Mucosa of descending colon (tissue), 3 donors: Measurements from ENCODE around the gene SERPINI2. TPM values are rescaled to one million over a fixed set of nuclear protein-coding genes. Genes with fewer than 3 reads are reported as not detected.

ENCODE experiments used
- ATAC-seq: fragments of 200-7000 bp; cut with Tn5 transposase; one replicate; pipeline ENCODE4 v1.9.1; 2020; ENCODE audit warnings: mild to moderate bottlenecking, moderate library complexity
- DNase-seq, 3 donors: peaks; one replicate each; pipeline ENCODE4 v3.0.0-alpha.2; 2020
- H3K36me3 ChIP-seq: fragments of 200-600 bp; one replicate; pipeline ENCODE4 v1.8.0; 2021; ENCODE audit warnings: low read depth, mild to moderate bottlenecking
- H3K4me1 ChIP-seq: fragments of 200-600 bp; one replicate; pipeline ENCODE4 v1.8.0; 2021; ENCODE audit warnings: low read depth, mild to moderate bottlenecking
- H3K4me3 ChIP-seq: fragments of 200-600 bp; one replicate; pipeline ENCODE4 v1.8.0; 2021; ENCODE audit warnings: mild to moderate bottlenecking
- H3K9me3 ChIP-seq: fragments of 200-600 bp; one replicate; pipeline ENCODE4 v1.8.0; 2021; ENCODE audit warnings: mild to moderate bottlenecking
- intact Hi-C, 2 donors: fragments of 100-400 bp; cut with DNase I in 1 of 2; cut with micrococcal nuclease in 1 of 2; formaldehyde crosslinking; loops; one replicate each; pipeline versions ENCODE4 v1.11.0 to v1.11.1; 2022; cut with DNase I, micrococcal nuclease
- total RNA-seq, 3 donors: library from RNA; stranded (reverse); fragmentation: NEBNext Ultra II Directional in 2 of 3; extraction: Animal tissue kit (Norgen Biotek cat#: 25700) in 2 of 3; gene quantifications; one replicate each; pipeline versions ENCODE4 v1.2.1 to v1.2.4, GENCODE V29; 2021 to 2023
- TF ChIP-seq, protein P1 (sequence below): fragments of 200-600 bp; IDR thresholded peaks from one replicate; pipeline ENCODE4 v1.8.0; 2022; ENCODE audit warnings: antibody characterized with exemption, mild to moderate bottlenecking
- donor health status: DM: no; HTN: no; CAD: no; lungs with moderate emphysema.
- donor health status: DM: no; HTN: no; CAD: no.
- donor health status: DM: no; HTN: yes; CAD: no.

Gene SERPINI2
- total RNA-seq, 3 donors from 2014 or later, result not detected

DNA sequence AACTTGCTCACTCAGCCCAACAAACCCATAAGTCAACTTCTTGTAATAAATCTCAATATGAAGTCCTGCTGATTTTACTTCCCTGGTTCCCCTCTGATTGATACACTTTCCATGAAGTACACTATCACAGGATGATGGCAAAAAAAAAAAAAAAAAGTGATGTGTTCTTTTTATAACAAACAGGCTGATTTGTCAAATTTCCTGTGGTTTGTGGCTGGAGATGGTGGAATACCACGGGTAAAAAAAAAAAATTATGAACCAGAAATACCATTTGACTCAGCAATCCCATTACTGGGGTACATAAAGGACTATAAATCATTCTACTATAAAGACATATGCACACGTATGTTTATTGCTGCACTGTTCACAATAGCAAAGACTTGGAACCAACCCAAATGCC, 10.7 kb upstream of the SERPINI2 start:
- Histone ChIP-seq H3K4me3 (no peak overlapping the region), H3K4me1 (no peaks in the 10 kb centered on the region), H3K36me3 (no peaks in the 10 kb centered on the region), H3K9me3 (no peaks in the 10 kb centered on the region)
- intact Hi-C loops, result no loop called here
- ATAC-seq (no peak), DNase-seq (no peak)
- TF ChIP-seq, protein P1, sequence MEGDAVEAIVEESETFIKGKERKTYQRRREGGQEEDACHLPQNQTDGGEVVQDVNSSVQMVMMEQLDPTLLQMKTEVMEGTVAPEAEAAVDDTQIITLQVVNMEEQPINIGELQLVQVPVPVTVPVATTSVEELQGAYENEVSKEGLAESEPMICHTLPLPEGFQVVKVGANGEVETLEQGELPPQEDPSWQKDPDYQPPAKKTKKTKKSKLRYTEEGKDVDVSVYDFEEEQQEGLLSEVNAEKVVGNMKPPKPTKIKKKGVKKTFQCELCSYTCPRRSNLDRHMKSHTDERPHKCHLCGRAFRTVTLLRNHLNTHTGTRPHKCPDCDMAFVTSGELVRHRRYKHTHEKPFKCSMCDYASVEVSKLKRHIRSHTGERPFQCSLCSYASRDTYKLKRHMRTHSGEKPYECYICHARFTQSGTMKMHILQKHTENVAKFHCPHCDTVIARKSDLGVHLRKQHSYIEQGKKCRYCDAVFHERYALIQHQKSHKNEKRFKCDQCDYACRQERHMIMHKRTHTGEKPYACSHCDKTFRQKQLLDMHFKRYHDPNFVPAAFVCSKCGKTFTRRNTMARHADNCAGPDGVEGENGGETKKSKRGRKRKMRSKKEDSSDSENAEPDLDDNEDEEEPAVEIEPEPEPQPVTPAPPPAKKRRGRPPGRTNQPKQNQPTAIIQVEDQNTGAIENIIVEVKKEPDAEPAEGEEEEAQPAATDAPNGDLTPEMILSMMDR, result no peak

DNA sequence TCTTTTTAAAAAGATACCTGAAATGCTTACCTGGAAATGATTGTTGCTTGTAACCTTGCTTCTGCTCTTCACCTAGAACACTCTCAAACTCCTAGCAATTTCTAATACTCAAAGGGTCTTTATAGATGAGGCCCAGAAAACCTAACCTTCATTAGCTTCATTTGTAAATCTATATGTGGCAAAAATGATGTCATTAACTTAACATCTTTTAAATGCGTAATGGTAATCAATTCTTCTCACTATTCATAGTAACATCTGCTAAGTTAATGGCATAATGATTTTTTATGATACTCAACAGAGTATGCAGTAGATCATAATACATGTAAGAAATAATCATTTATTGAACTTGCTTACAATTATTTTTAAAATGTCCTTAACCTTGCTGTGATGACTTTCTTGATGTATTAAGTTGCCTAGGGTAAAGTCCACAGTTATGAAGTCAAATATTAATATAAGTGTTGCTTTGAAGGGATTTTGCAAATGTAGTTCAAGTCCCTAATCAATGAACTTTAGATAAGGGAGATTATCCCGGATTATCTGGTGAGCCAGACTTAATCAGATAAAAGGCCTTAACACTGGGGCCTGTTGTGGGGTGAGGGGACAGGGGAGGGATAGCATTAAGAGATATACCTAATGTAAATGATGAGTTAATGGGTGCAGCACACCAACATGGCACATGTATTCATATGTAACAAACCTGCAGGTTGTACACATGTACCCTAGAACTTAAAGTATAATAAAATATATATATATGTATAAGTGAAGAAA, 10.1 kb upstream of the SERPINI2 start:
- Histone ChIP-seq H3K36me3 (no peaks in the 10 kb centered on the region), H3K9me3 (no peaks in the 10 kb centered on the region), H3K4me3 (no peak overlapping the region), H3K4me1 (no peaks in the 10 kb centered on the region)
- intact Hi-C loops, result no loop called here
- DNase-seq (no peak), ATAC-seq (no peak)
- TF ChIP-seq, protein P1, result no peak

DNA sequence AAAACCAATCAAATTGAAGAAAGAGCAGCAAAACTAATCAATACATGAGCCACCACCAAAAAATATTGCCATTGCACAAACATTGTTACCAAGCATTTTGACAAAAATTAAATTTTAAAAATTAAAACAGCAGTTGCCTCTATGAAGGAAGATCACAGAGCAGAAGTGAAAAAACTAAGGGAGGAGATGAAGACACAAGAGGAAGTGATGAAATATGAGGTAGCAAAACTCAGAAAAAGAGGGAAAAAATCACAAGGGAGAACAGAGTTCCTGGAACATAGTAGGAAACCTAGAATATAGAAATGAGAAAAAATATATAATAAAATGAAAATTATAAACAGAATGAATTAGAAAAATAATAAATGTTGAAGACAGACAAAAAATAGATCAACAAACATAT, 7.3 kb upstream of the SERPINI2 start:
- no peaks in the 10 kb centered on the region for H3K9me3 ChIP-seq
- intact Hi-C loops, result no loop called here
- TF ChIP-seq, protein P1, result no peak
- no peak for DNase-seq
- no peak for ATAC-seq
- no peaks in the 10 kb centered on the region for H3K36me3 ChIP-seq
- H3K4me1 ChIP-seq, result no peaks in the 10 kb centered on the region
- H3K4me3 ChIP-seq, result no peak overlapping the region

DNA sequence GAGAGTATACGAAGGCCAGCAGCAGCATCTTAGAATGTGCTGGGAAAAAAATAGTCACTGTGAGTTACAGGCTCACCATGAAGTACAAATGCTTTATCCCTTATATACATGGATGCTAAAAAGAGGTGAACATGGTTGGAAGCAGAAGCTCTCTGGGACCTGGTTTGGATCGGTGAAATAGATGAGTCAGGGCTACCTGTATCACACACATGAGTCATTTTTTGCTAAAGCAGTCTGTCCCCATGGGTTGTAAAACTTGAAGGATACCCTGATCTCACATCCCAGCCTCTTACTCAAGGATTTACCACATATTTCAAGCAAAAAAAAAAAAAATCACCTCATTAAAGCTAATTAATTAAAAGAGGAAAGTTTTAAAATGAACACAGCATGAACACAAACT, 6.9 kb upstream of the SERPINI2 start:
- no peak overlapping the region for H3K4me3 ChIP-seq
- no peaks in the 10 kb centered on the region for H3K9me3 ChIP-seq
- TF ChIP-seq, protein P1, result no peak
- ATAC-seq, result no peak
- no peaks in the 10 kb centered on the region for H3K4me1 ChIP-seq
- intact Hi-C loops, result no loop called here
- no peaks in the 10 kb centered on the region for H3K36me3 ChIP-seq
- DNase-seq, result no peak

DNA sequence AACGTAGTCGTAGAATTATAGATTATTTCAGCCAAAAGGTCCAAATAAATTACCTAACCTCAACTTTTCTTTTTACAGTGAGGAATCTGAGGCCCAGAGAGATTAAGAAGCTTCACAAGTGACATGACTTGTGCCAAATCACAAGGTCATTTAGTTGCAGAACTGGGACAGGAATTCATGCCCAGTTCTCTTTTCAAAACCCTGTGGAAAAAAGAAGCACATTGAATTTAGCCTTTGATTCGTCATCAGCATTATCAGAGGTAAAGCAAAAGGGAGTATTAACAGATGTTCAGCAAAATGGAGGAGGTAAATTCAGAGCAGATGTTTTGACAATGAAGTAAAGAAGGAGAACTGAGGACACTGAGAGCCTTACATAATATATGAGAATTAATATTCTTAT, 4.5 kb downstream of the SERPINI2 start:
- TF ChIP-seq, protein P1, result no peak
- Histone ChIP-seq H3K36me3 (no peaks in the 10 kb centered on the region), H3K4me3 (no peak overlapping the region), H3K4me1 (no peaks in the 10 kb centered on the region), H3K9me3 (no peaks in the 10 kb centered on the region)
- intact Hi-C loops, result no loop called here
- ATAC-seq (no peak), DNase-seq (no peak)
